GM19238 (cell line): ENCODE measurements around the gene MSI2.

ENCODE experiments used
- DNase-seq: peaks from one replicate; pipeline ENCODE4 v3.0.0; 2011; ENCODE audit warnings: low spot score; ENCODE audit not compliant: insufficient read length

The MSI2 gene

DNA sequence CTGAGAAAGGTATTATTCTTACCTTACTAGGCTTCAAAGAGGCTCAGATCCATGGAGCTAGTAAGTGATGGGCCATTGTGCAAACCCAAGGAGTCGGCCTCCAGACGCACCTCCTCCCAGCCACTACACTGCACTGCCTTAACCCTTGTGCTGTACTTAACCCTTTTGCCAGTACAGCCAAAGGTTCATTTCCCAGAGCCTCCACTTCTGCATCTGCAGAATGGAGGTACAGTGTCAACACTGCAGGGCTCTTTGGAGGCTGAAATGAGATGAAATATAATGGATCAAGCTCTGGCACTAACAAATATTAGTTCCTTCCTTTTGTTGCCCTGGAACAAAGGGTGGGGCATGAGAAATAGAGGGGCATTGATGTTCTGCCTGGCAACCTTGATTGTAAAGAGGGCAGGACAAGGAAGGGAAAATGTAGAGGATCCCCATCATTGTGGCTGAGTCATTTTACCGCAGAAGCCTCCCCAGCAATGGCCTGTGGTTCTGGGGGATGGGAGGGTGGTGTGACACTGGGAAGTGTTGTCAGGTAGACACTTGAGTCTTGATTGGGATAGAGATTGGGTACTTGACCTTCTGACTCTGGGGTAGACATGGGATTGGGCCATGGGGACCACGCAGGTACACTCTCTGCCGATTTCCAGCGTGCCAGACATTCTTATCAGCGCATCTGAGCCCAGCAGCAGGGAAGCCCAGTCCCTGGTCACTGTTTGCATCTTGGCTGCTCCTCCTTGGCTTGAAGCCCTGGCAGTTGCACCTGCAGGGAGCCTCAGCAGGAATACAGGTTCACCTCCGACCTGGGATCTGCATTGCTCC is 84.0 kb downstream of the MSI2 start:
- no peak for DNase-seq

DNA sequence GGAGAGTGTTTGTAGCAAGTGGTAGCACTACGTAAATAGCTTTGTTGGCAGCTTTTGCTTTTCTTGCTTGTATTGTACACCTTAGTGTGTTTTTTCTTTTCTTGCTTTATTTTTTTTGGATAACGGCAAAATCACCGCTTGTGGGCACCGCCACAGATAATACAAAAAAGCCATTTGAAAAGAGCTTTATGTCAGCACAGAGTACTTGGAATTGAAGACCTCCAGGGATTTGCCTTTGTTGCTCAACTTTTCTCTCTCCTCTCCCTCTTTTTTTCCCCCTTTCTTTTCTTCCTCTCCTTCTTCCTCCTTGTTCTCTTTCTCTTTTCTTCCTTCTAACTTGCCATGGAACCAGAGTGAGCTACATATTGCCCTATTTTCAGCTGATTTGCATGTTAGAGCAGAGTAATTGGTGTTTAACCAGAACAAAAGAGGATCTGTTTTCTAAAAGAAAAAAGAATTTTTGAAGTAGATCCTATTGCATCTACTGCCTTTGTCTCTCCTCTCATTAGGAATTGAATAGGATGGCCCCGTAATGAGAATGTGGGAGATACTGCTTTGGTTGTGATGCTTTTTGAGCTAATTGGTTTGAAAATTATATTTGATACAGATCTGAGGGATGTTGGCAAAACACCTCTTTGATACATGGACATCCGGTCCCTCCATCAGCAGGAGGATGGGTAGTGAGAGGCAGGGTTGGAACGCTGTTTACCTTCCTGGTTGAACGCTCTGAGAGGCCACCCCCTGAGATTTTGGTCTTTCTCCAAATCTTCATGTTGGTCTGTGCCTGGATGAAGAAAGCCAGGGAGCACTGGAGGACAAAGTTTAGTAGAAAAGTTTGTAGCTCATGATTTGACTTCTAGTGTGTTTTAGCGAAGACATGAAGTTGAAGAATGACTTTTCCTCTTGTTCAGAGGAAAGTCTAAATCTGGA is 85.6 kb downstream of the MSI2 start:
- DNase-seq: no peak

DNA sequence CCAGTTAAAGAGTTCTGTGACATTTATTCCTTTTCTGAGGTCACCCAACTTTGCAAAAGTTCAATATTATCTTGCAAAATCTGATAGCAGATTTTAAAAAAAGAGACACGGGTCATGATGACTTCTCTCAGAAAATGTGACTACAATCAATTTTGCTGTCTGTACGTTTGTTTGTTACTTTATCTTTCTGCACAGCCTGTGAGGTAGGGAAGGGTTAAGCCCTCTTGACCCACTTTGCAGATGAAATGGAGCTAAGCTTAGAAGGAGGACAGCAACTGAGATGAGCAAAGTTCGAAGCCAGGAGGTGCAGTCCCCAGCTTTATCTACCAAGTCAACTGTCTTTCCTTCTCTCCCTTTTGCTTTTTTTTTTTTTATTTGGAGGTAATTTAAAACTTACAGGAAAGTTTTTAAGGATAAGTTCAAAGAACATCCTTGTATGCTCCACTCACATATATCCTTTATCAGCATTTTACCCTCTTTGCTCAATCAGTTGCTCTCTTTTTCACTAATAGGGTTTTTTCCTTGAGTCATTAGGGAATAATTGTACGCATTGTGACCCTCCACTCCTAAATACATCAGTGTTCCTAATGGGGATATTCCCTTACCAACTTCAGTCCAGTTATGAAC is 86.8 kb downstream of the MSI2 start:
- no peak for DNase-seq

DNA sequence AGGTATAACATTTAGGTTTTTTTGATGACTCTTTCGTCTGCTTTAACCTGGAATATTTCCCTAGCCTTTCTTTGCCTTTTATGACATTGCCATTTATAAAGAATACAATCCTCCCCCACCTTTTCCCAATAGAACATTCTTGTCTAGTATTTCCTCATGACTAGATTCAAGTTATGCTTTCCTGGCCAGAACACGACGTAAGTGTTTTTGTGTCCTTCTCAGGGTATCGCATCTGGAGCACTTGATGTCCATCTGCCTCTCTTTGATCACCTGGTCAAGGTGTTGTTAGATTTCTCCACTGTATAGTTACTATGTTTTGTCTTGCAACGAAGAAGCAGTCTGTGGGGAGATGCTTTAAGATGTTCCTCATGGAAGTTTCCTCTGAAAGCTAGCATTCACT is 87.4 kb downstream of the MSI2 start:
- DNase-seq: no peak

DNA sequence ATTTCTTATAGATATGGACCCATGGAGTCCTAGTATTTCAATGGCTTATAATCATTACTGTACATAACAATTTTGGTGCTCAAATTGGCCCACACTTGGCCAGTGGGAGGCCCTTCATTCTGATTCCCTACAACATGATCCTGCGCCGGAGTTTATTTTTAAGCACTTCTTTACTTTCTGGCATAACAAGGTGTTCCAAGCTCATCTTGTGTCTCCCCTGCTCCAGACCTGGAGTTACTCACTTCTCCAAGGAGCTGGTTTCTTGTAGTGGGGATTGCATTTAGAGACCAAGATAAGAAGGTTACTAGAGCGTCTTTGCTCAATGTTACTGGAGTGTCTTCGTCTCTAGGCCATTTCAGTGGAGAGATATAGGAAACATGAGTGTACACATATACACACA is 87.9 kb downstream of the MSI2 start:
- DNase-seq: no peak

DNA sequence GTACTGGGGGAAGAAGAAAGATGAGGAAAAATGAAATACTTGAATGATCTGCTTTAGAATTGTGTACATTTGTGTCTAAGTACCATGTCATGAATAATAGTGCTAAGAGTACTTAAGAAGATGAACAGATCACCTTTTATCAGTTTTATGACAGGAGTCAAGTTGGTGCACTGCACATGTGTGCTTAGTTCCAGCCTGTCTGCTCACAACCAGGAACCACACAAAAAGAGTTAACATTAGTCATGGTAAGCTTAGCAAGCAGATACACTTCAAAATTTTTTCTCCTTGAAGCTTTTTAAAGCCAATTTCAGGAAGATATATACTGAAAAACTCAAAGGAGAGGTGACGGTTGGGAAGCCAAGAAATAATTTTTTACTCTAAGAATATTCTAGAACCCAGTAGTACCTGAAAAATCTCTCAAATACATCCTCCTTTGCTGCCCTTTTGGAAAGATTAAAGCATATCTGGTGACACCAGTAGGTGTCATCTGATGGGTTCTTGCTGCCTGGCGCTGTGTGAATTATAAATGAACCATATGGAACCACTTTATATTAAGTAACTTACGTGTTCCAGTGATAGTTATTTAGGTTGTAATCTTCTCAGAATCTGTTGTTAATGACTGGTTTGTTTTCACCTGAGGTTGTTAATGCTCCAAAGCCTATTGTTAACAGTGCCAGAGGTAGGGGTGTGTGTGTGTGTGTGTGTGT is 93.4 kb downstream of the MSI2 start:
- no peak for DNase-seq

DNA sequence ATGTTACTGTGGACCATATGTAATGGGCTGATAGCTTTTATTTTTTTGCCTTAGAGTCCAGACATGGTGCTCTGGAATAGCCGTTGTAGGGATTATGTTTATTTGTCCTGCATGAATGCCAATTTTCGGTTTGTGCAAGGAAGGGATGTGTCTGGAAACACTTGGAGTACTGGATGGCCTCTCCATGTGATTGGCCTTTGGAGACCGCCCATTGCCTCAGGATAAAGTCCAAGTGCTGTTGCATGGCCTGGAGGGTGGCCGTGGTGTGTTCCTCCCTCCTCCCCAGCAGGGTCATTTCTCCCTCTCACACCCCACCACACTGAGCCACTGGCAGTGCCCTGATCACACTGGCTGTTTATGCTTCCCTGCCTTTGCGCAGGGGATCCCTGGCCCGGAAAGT is 93.9 kb downstream of the MSI2 start:
- no peak for DNase-seq

DNA sequence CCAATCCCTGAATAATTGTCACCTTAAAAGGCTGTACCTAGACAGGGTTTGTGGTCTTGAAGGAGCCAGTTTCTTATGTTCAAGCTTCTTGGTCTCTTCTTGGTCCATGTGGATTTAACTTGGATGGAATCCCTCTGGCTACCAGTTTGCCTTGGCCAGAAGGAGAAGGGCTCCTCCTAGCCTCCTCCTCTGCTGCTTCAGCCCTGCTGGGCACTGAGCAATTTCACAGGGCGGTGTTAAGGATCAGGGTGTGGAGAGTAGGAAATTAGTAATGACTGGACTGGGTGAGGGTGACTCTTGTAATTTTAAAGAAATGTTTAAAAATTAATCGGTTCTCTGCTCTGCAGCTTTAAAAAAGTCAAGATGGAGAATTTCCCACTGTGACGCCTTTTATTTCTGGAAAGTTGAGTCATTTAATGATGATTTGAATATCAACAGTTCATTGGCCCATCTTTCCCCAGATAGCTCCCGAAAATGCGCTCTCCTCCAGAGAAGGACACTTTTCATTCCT is 96.4 kb downstream of the MSI2 start:
- no peak for DNase-seq

DNA sequence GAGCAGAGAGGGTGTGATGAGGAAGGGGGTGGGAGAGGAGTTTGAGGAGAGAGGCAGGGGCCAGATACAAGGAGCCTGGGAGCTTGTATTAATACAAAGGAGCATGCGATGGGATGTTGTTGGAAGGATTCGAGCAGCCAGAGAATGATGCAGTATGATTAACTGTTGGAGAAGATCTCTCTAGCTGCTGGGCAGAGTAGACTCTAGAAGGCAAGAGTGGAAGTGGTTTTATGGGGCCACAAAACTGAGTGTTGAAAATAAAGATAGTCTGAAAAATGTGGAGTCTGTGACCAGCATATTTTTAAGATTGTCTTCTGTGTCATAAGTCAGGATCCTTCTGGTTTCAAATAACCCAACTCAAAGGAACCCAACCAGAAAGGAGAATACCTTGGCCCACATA is 98.3 kb downstream of the MSI2 start:
- DNase-seq: no peak

DNA sequence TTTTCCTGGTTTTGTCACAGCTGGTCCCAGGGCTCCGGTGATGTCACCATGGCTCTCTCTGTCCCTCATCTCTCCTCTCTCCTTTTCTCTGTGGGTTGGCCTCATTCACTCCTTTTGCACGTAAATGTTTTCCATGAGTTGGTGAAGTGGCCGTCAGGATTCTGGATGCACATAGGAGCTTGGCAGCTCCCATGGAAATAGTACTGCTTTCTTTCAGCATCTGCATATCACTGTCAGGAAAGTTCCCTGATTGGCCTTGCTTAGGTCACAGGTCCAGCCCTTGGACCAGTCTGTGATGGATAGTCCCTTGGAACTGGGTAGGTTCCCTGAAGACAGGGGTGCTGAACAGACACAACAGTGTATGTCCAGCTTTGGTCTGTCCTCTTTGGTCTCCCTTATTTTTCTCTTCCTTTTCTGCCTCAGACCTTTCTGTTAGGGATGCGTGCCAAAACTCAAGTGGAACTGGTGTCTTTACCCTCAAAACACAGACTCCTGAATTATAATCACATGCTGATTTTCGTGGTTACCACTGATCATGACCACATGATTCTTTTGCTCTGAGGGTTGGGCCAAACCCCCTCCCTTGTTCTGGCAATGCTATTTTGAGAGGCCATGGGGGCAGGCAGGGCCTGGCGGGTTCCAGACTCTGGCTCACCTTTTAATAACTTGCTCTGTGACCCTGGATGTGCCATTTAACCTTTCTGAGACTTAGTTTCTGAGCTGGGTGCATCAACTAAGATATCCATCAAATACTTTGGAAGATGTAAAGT is 99.0 kb downstream of the MSI2 start:
- no peak for DNase-seq

DNA sequence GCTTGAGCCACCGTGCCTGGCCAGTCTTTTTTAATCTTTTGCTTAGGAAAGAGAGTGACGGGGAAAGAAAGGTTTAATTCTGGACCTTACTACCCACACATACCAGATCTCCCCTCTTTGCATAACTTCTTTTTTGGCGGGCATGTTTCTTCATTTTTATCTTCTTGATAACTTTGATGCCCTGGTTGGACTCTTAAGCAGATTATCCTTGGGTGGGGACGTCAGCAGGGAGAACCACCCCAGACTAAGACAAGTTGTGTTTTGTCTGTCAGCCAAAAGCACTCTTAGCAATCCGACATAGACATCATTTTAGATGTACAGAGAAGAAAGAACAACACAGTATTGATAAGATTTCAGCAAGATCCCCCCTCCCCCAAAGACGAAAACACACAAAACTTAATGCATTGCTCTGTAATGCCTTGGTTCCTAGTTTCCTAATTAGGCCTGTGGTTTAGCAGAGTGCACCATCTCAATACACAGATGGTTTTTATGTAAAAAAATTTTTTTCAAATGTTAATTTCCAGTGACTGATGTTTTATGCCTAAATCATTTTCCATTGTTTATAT is 99.9 kb downstream of the MSI2 start:
- no peak for DNase-seq

DNA sequence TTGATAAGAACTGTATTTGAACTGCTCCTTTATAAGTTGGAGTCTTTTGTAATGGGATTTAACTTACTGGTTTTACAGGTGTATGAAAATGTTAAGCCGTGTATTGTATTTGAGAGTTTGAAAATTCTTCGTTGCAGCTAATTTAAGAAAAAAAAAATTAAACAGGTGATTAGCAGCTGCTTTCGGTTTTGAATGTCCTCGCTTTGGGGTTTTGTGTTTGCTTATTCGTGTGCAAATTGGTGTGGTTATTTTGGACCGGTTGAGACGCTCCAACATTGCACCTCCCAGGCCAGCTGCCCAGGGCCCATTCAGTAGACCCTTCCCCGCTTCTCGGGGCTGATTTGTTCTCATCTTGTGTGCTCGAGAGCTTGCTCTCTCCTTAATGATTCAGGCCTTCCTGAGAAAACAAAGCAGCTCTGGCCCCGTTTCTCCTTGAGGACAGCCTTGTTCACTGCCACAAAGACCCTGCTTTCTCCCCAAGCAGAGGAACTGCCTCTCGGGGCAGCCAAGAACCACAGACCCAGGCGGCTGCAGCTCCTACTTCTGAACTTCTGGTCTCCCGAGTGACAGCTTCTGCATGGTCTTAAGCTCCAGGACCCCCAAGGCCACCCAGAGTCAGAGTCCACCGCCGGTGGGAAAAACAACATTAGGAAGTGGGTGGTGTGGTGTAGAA is 100.5 kb downstream of the MSI2 start:
- DNase-seq: no peak

DNA sequence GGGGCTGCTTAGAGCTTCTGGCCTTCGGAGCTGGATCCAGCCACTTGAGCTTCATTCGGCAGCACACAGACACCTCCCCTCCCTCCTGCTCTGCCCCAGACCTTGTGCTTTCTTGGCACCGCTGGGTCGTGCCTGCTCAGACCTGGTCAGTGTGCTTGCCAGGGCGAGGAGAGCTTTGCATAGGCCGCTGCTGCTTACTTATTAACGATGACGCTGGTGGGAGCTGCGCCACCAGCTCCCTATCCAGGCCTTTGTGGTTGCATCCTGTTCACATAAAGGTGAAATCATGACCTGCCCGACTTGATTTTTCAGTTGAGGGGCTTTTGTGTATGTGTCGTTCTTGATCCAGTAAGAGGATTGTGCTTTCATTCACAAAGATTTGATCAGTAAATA is 101.1 kb downstream of the MSI2 start:
- peak; percentile 30 for DNase-seq

DNA sequence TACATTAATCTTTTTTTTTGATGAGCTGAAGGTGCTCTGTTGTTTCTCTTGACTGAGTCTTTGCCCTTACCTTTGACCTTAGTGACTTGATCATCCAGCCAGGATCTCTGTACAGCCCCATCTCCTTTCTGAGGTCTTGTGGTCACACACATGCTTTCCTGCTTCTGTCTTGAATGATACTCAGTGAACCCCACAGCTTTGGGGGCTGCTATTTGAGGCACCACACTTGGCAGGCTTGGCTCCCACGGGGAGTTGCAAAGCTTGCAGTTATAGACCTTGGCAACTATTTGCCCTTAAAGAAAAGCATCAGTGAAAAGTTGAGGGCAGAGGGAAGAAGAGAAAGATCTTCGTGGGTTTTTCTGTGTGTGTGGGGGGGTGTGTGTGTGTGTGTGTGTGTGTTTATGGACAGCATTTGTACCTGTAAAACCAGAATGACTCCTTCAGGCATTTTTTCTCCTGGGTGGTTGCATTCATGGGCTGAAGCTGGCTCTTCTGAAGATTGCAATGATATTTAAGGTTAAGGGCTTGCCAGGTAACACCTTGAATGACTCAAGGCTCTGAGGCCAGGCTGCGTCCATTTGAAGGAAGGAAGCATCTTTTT is 101.6 kb downstream of the MSI2 start:
- peak; percentile 32 for DNase-seq

DNA sequence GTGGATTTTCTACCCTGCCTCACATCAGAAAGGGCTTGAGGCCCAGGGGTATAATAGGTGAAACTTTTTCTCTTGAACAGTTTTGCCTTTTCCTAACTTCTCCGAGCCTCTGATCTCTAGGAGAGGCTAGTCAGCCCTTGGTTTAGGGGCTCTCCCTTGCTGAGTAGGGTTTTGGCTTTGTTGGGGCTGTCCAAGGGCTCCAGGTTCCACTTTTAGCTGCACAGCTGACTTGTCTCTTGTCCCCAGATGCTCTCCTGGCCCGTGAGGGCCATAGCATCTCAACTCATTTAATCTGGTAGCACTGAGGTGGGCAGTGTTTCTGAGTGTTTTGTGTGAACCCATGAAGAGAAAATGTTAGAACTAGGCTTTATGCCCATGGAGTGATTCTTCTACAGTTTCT is 103.9 kb downstream of the MSI2 start:
- no peak for DNase-seq

DNA sequence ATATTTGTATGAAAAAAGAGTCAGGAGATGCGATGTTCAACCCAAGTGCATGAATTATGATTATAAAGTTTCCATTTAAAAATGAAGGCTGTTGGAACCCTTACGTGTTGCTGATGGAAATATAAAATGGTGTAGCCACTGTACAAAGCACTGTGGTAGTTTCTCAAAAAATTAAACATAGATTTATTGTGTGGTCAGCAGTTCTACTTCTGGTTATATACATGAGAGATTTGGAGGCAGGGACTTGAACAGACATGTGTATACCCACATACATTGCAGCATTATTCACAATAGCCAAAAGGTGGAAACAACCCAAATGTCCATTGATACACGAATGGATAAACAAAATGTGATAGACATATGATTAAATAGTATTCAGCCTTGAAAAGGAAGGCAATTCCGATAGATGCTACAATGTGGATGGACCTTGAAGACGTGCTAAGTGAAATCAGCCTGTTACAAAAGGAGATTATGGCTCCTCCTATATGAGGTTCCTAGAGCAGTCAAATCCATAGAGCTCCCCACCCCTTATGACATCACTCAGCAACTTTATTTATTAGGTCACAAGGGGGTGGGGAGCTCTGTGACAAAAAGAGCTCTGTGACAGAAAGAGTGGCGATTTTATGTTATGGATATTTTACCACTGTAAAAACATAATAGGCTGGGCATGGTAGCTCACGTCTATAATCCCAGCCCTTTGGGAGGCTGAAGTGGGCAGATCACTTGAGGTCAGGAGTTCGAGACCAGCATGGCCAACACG is 106.7 kb downstream of the MSI2 start:
- no peak for DNase-seq

DNA sequence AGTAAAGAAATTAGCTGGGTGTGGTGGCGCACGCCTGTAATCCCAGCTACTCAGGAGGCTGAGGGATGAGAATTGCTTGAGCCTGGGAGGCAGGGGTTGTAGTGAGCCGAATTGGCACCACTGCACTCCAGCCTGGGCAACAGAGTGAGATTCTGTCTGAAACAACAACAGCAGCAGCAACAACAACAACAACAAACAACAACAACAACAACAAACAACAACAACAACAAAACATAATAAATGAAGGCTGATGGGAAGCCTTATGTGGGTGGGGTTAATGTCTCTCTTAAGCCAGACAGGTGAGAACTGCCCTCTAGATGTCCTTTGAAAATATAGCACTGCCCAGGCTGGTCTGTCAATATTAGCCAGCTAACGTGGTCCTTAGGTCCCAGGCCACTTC is 107.3 kb downstream of the MSI2 start:
- no peak for DNase-seq

DNA sequence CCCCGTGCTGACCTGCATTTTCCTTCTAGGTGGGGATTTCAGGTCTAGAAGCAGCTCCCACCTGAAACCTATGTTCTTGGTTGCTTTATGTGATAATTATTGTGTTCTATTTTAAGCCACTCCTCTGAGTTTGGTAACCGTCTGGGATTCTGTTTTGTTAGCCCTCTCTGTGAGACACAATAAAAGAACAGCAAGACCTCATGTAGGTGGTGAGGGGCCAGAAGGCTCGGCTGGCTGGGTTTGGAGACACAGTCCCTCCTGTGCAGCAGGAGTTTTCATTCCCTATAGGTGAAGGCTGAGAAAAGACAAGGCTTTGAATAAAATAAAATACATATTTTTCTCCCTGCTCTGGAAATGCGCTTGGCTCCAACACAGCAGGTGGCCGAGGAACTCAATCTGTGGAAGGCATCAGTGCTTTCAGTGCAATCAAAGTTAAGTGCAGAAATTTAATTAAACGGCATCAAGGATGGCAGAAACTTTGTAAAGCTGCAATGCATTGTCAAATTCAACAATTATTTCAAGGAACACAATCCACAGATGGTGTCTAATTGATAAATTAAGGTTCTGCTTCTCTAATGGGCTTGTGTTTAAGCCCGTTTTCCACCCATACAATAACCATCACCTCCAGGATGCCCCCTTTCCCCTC is 107.8 kb downstream of the MSI2 start:
- DNase-seq: no peak
